Common myeloid progenitor, CD34-positive (primary cell): ENCODE data around the gene ADAMTS18.
"Not testable (repeated sequence)": the region's sequence is repeated elsewhere in the genome, so short reads cannot be mapped to it uniquely, and the experiment has no call there.

Experiments used
- CTCF ChIA-PET: fragments of 350-600 bp; sonication (Branson Sonifier 250); formaldehyde crosslinking; loops from one replicate; lab custom pipeline; 2021; ENCODE audit warnings: antibody characterized with exemption; lab: Charles Lee
- POLR2A ChIA-PET: fragments of 350-600 bp; sonication (Branson Sonifier 250); formaldehyde crosslinking; loops from one replicate; lab custom pipeline; 2021; ENCODE audit warnings: antibody characterized with exemption; lab: Charles Lee
- DNase-seq, 3 donors: peaks; one replicate each; pipeline versions ENCODE4 v3.0.0 to v3.0.0-alpha.2; 2013
- H3K27ac ChIP-seq, 2 experiments: 1 replicate in 1 of 2; 2 replicates in 1 of 2; pipeline ENCODE4 v1.7.0; 2013; ENCODE audit warnings: inconsistent platforms in 2 of 2, low read length in 2 of 2, mild to moderate bottlenecking in 2 of 2, low read depth in 1 of 2, moderate library complexity in 1 of 2; ENCODE audit not compliant: severe bottlenecking in 2 of 2, insufficient read depth in 1 of 2, poor library complexity in 1 of 2
- H3K27me3 ChIP-seq, 5 experiments: replicated peaks in 2 of 5; 1 replicate in 3 of 5; 2 replicates in 2 of 5; pipeline versions ENCODE4 v1.6.1 to v1.7.0; 2013; ENCODE audit warnings: low read length in 4 of 5, mild to moderate bottlenecking in 2 of 5, moderate library complexity in 2 of 5, inconsistent platforms in 1 of 5; ENCODE audit not compliant: insufficient read depth in 5 of 5, control insufficient read depth in 4 of 5
- H3K36me3 ChIP-seq, 4 experiments: 1 replicate in 2 of 4; 2 replicates in 2 of 4; pipeline versions ENCODE4 v1.6.1 to v1.7.0; 2013; ENCODE audit warnings: low read length in 3 of 4, control low read depth in 1 of 4, mild to moderate bottlenecking in 1 of 4; ENCODE audit not compliant: control insufficient read depth in 4 of 4, insufficient read depth in 4 of 4
- H3K4me1 ChIP-seq, 4 experiments: 1 replicate in 3 of 4; 2 replicates in 1 of 4; pipeline versions ENCODE4 v1.6.1 to v1.7.1; 2013; ENCODE audit warnings: low read length in 3 of 4, mild to moderate bottlenecking in 3 of 4, control low read depth in 1 of 4, inconsistent platforms in 1 of 4, moderate library complexity in 1 of 4; ENCODE audit not compliant: control insufficient read depth in 4 of 4, insufficient read depth in 4 of 4; ENCODE audit errors: control extremely low read depth in 1 of 4
- H3K4me3 ChIP-seq, 7 experiments: 1 replicate in 4 of 7; 2 replicates in 3 of 7; pipeline versions ENCODE4 v1.5.1 to v1.7.0; 2013; ENCODE audit warnings: mild to moderate bottlenecking in 7 of 7, low read length in 6 of 7, moderate library complexity in 6 of 7, inconsistent platforms in 2 of 7, low read depth in 2 of 7, control low read depth in 1 of 7; ENCODE audit not compliant: insufficient read depth in 4 of 7, control insufficient read depth in 1 of 7; ENCODE audit errors: extremely low read depth in 1 of 7
- H3K9me3 ChIP-seq, 5 experiments: 1 replicate in 4 of 5; 2 replicates in 1 of 5; pipeline versions ENCODE4 v1.6.1 to v1.7.1; 2013; ENCODE audit warnings: low read length in 4 of 5, mild to moderate bottlenecking in 2 of 5, inconsistent platforms in 1 of 5, low read depth in 1 of 5, moderate library complexity in 1 of 5; ENCODE audit not compliant: control insufficient read depth in 4 of 5, insufficient read depth in 2 of 5; ENCODE audit errors: control extremely low read depth in 1 of 5
- WGBS: methylation state at CpG from one replicate; pipeline ENCODE4 v1.1.5; 2013; ENCODE audit not compliant: insufficient coverage; 5-methylcytosine and 5-hydroxymethylcytosine counted together

ADAMTS18 gene

DNA sequence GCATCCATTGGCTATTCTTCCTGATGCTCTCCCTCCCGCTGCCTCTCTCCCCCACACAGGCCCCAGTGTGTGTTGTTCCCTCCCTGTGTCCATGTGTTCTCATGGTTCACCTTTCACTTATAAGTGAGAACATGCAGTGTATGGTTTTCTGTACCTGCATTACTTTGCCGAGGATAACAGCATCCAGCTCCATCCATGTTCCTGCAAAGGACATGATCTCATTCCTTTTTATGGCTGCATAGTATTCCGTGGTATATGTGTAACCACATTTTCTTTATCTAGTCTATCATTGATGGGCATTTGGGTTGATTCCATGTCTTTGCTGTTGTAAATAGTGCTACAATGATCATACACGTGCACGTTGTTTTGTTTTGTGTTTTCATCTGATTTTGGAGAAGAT, 192.4 kb downstream of the ADAMTS18 start:
- DNase-seq, POLR2A ChIA-PET, H3K36me3 ChIP-seq, H3K4me3 ChIP-seq, H3K27ac ChIP-seq, H3K9me3 ChIP-seq, H3K4me1 ChIP-seq, H3K27me3 ChIP-seq, CTCF ChIA-PET: not testable (repeated sequence)
- 100% methylated on average over 3 of the region's 5 CpGs for WGBS

DNA sequence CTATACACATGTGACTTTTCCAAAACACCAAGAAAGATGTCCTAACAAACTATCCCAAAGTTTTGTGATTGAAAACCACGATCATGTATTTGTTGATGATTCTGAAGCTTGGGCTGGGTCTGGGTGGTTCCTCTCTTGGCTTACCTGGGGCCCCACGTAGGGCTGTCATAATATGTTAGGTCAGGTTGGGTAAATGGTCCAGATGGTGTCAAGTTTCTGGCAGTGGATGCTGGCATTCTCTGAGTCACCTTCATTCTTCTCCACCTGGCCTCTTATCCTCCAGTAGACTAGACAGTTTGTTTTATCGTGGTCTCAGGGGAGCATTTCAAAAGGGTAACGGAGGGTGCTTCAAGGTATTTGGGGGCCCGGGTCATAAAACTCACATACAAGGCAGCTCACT, 196.2 kb downstream of the ADAMTS18 start:
- peaks cover 0 to 11% (median 7%) of the 10 kb centered on the region in 5 experiments for H3K27me3 ChIP-seq
- H3K4me3 ChIP-seq: no peak overlapping the region
- H3K27ac ChIP-seq: no peak overlapping the region
- no peak for DNase-seq
- no peaks in the 10 kb centered on the region for H3K4me1 ChIP-seq
- ChIA-PET POLR2A (no interaction called here), CTCF (interaction anchor here (3.4 kb wide), 1 partner anchor 346 kb away, joined by 13 read pairs; no protein-coding TSS in a partner anchor)
- 86% methylated on average over 4 of the region's 5 CpGs for WGBS
- H3K9me3 ChIP-seq: no peaks in the 10 kb centered on the region
- H3K36me3 ChIP-seq: no peaks in the 10 kb centered on the region

DNA sequence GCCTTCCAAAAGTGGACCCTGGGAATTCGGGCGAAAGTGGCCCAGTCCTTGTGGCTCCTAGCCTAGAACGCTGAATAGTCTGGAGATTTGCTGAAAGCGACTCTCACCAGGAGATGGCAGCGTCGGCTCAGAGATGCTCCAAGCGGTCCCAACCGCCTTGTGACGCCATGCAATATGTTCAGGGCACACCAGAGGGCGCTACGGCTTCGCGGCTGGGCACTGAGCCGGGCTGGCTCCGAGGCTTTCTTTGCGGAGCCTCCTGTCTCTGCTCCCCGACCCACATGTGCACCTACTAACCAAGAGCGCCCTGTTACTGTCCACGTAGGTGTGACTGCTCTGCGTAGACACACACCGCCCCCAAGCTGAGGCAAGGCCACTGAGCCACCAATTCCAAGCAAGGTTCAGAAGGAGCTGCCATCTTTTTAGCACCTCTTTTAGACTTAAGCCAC, 198.7 kb downstream of the ADAMTS18 start:
- Histone ChIP-seq H3K9me3 (no peaks in the 10 kb centered on the region), H3K27me3 (peaks cover 0 to 11% (median 7%) of the 10 kb centered on the region in 5 experiments), H3K27ac (no peak overlapping the region), H3K4me3 (peak overlapping the region in 3 of 7 experiments; percentile 13 to 42 (median 36)), H3K36me3 (no peaks in the 10 kb centered on the region), H3K4me1 (no peaks in the 10 kb centered on the region)
- ChIA-PET POLR2A (no interaction called here), CTCF (interaction anchor here (0.6 to 8.7 kb wide), 8 partner anchors 8 to 767 kb away, joined by 3 to 90 read pairs (median 4); no protein-coding TSS in a partner anchor)
- WGBS: 1% methylated on average over 16 of the region's 21 CpGs
- peak; percentile 82 to 90 (median 86) for DNase-seq

DNA sequence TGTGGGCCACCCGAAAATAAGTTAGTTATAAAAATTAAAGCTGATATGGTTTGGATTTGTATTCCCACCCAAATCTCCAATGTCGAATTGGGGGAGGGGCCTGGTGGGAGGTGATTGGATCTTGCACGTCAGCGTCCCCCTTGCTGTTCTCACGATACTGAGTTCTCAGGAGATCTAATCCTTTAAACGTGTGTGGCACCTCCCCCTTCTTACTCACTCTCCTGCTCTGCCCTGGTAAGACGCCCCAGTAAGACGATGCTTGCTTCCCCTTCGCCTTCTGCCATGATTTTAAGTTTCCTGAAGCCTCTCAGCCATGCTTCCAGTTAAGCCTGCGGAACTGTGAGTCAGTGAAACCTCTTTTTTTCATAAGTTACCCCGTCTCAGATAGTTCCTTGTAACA, 200.2 kb downstream of the ADAMTS18 start:
- WGBS: 32% methylated on average over 8 of the region's 11 CpGs
- CTCF ChIA-PET: interaction anchor here (8.7 kb wide), 1 partner anchor 349 kb away, joined by 90 read pairs; no protein-coding TSS in a partner anchor
- peaks cover 0 to 11% (median 7%) of the 10 kb centered on the region in 5 experiments for H3K27me3 ChIP-seq
- peak; percentile 11 to 49 (median 38) for DNase-seq
- H3K36me3 ChIP-seq: no peaks in the 10 kb centered on the region
- H3K9me3 ChIP-seq: no peaks in the 10 kb centered on the region
- no peak overlapping the region for H3K4me3 ChIP-seq
- POLR2A ChIA-PET: no interaction called here
- H3K4me1 ChIP-seq: no peaks in the 10 kb centered on the region
- H3K27ac ChIP-seq: no peak overlapping the region

DNA sequence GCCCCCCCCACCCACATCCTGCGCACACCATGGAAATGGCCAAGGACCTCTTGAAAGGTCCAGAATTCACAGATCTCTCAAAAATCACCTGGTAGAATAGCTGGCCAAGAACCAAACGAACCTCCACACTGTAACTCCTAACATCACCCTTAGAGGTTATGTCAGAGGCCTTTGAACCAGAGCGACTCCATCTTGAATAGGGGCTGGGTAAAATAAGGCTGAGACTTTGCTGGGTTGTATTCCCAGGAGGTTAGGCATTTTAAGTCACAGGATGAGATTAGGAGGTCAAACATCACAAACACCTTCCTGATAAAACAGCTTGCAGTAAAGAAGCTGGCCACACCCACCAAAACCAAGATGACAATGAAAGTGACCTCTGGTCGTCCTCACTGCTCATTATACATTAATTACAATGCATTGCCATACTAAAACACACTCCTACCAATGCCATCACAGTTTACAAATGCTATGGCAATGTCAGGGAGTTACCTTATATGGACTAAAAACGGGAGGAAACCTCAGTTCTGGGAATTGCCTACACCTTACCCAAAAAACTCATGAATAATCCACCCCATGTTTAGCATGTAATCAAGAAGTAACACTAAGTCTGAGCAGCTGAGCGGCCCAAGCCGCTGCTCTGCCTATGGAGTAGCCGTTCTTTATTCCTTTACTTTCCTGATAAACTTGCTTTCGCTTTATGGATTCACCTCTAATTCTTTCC, 200.9 kb downstream of the ADAMTS18 start:
- CTCF ChIA-PET: interaction anchor here (0.7 to 8.7 kb wide), 2 partner anchors 16 to 349 kb away, joined by 3 to 90 read pairs; no protein-coding TSS in a partner anchor
- POLR2A ChIA-PET: no interaction called here
- H3K4me1 ChIP-seq: no peaks in the 10 kb centered on the region
- H3K27me3 ChIP-seq: peaks cover 0 to 11% (median 7%) of the 10 kb centered on the region in 5 experiments
- no peaks in the 10 kb centered on the region for H3K9me3 ChIP-seq
- no peak for DNase-seq
- H3K36me3 ChIP-seq: no peaks in the 10 kb centered on the region
- no peak overlapping the region for H3K27ac ChIP-seq
- 80% methylated on average over 6 of the region's 9 CpGs for WGBS
- H3K4me3 ChIP-seq: no peak overlapping the region
